ENCODE results near the gene CLIP2. TPM values are rescaled to one million over a fixed set of nuclear protein-coding genes. Genes with fewer than 3 reads are reported as not detected.
A peak's percentile ranks its signal among the peaks of the same experiment; 100 is the strongest.
"Not testable (repeated sequence)": the region's sequence is repeated elsewhere in the genome, so short reads cannot be mapped to it uniquely, and the experiment has no call there.

The CLIP2 gene
- total RNA-seq, 2 experiments from 2014 or later = 3.6 to 6.3 TPM

- BruUV-seq (replicated peaks); H2AFZ ChIP-seq (ENCODE audit: low read length); H4K20me1 ChIP-seq (ENCODE audit: insufficient read depth, low read length); H3K4me1 ChIP-seq (ENCODE audit: insufficient read depth, low read length, poor library complexity, severe bottlenecking); H3K4me2 ChIP-seq (ENCODE audit: low read length); H3K27ac ChIP-seq (ENCODE audit: low read depth, low read length, poor library complexity, severe bottlenecking); POLR2A ChIA-PET; H3K79me2 ChIP-seq (ENCODE audit: insufficient read depth, low read depth, low read length); intact Hi-C loops (cut with micrococcal nuclease; ENCODE audit: unreplicated experiment); H3K4me3 ChIP-seq (ENCODE audit: low read depth, low read length, poor library complexity, severe bottlenecking); H3K36me3 ChIP-seq (ENCODE audit: insufficient read depth, low read length); H3K9me2 ChIP-seq (ENCODE audit: insufficient read depth, low read length); CTCF ChIA-PET (ENCODE audit: unreplicated experiment); H3K9me3 ChIP-seq (ENCODE audit: low read length): not testable (repeated sequence)
- peak; percentile 18 for DNase-seq (ENCODE audit: low spot score)
- TF ChIP-seq, protein P1, sequence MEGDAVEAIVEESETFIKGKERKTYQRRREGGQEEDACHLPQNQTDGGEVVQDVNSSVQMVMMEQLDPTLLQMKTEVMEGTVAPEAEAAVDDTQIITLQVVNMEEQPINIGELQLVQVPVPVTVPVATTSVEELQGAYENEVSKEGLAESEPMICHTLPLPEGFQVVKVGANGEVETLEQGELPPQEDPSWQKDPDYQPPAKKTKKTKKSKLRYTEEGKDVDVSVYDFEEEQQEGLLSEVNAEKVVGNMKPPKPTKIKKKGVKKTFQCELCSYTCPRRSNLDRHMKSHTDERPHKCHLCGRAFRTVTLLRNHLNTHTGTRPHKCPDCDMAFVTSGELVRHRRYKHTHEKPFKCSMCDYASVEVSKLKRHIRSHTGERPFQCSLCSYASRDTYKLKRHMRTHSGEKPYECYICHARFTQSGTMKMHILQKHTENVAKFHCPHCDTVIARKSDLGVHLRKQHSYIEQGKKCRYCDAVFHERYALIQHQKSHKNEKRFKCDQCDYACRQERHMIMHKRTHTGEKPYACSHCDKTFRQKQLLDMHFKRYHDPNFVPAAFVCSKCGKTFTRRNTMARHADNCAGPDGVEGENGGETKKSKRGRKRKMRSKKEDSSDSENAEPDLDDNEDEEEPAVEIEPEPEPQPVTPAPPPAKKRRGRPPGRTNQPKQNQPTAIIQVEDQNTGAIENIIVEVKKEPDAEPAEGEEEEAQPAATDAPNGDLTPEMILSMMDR (conservative IDR thresholded peaks at IDR 0.05; ENCODE audit: low read length) = peak; percentile 57
Measured at GRCh38 chr7:74394601-74395000, 105.4 kb downstream of the CLIP2 start.

DNA sequence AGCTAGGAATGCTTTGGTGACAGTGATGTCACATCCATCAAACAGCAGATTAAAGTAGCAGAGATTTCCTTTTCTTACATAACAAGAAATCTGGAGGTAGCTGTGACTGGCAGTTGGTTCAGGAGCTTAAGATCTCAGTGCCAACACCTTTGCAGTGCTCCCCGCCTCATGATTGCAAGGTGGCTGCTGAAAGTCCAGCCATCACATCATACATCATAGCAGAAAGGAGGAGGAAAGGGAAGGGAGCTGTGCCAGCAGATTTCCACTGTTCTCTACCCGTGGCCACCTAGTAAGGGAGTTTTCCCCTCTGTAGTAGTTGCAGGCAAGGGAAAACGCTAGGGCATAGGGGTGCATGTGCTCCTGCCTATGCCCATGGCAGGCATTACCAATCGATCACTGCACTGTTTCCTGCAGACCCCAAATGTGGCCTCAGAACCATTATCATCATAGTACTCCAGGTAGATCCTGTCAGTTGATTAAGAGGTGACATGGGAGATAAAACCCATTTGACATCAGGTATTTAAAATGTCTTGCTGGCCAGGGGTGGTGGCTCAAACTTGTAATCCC, 106.6 kb downstream of the CLIP2 start:
- no peaks in the 10 kb centered on the region for H4K20me1 ChIP-seq (ENCODE audit: insufficient read depth, low read length)
- ChIA-PET POLR2A (no interaction called here), CTCF (ENCODE audit: unreplicated experiment) (no interaction called here)
- H3K36me3 ChIP-seq (ENCODE audit: insufficient read depth, low read length) = no peaks in the 10 kb centered on the region
- H3K9me2 ChIP-seq (ENCODE audit: insufficient read depth, low read length) = no peaks in the 10 kb centered on the region
- intact Hi-C loops (cut with micrococcal nuclease; ENCODE audit: unreplicated experiment) = no loop called here
- no peaks in the 10 kb centered on the region for H3K9me3 ChIP-seq (ENCODE audit: low read length)
- no peak overlapping the region for H2AFZ ChIP-seq (ENCODE audit: low read length)
- no peaks in the 10 kb centered on the region for H3K4me1 ChIP-seq (ENCODE audit: insufficient read depth, low read length, poor library complexity, severe bottlenecking)
- H3K79me2 ChIP-seq (ENCODE audit: insufficient read depth, low read depth, low read length) = no peaks in the 10 kb centered on the region
- no peak overlapping the region for H3K4me2 ChIP-seq (ENCODE audit: low read length)
- no peak for TF ChIP-seq EZH2phosphoT487 (IDR thresholded peaks at IDR 0.05; ENCODE audit: borderline replicate concordance, low read depth, low read length)
- TF ChIP-seq, protein P1 (conservative IDR thresholded peaks at IDR 0.05; ENCODE audit: low read length) = no peak
- no peak overlapping the region for H3K4me3 ChIP-seq (ENCODE audit: low read depth, low read length, poor library complexity, severe bottlenecking)
- no peak for DNase-seq (ENCODE audit: low spot score)
- no peak overlapping the region for H3K27ac ChIP-seq (ENCODE audit: low read depth, low read length, poor library complexity, severe bottlenecking)
- BruUV-seq (replicated peaks) = no TSS peak

DNA sequence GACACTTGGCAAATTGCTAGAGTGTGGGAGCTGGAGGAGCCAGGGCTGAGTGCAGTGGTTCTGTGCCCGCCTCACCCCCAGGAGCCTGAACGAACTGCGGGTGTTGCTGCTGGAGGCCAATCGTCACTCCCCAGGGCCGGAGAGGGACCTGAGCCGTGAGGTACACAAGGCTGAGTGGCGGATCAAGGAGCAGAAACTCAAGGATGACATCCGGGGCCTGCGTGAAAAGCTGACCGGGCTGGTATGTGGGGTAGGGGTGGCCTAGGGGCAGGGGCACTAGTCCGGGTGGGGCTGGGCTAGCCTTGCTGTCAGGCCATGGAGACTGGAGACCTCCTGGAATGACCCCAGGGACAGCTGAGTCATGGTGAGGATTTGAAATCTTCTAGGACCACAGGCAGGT, 107.8 kb downstream of the CLIP2 start:
- H3K79me2 ChIP-seq (ENCODE audit: insufficient read depth, low read depth, low read length) = no peaks in the 10 kb centered on the region
- no peak overlapping the region for H3K4me2 ChIP-seq (ENCODE audit: low read length)
- no peaks in the 10 kb centered on the region for H3K9me2 ChIP-seq (ENCODE audit: insufficient read depth, low read length)
- POLR2A ChIA-PET = interaction anchor here (0.7 kb wide), 2 partner anchors 10 to 125 kb away, joined by 4 read pairs; no protein-coding TSS in a partner anchor
- H4K20me1 ChIP-seq (ENCODE audit: insufficient read depth, low read length) = no peaks in the 10 kb centered on the region
- H3K4me3 ChIP-seq (ENCODE audit: low read depth, low read length, poor library complexity, severe bottlenecking) = no peak overlapping the region
- no peaks in the 10 kb centered on the region for H3K4me1 ChIP-seq (ENCODE audit: insufficient read depth, low read length, poor library complexity, severe bottlenecking)
- intact Hi-C loops (cut with micrococcal nuclease; ENCODE audit: unreplicated experiment) = no loop called here
- TF ChIP-seq EZH2phosphoT487 (IDR thresholded peaks at IDR 0.05; ENCODE audit: borderline replicate concordance, low read depth, low read length) = no peak
- TF ChIP-seq, protein P1 (conservative IDR thresholded peaks at IDR 0.05; ENCODE audit: low read length) = no peak
- no peaks in the 10 kb centered on the region for H3K9me3 ChIP-seq (ENCODE audit: low read length)
- DNase-seq (ENCODE audit: low spot score) = no peak
- no peak overlapping the region for H2AFZ ChIP-seq (ENCODE audit: low read length)
- CTCF ChIA-PET (ENCODE audit: unreplicated experiment) = interaction anchor here (0.7 kb wide), 1 partner anchor 191 kb away, joined by 5 read pairs; no protein-coding TSS in a partner anchor
- H3K36me3 ChIP-seq (ENCODE audit: insufficient read depth, low read length) = no peaks in the 10 kb centered on the region
- BruUV-seq (replicated peaks) = no TSS peak
- H3K27ac ChIP-seq (ENCODE audit: low read depth, low read length, poor library complexity, severe bottlenecking) = no peak overlapping the region

Measured in OCI-LY7 (cell line).